GM23248 (cell line): ENCODE measurements around the gene CCT6B.

ENCODE experiments used
- EZH2 ChIP-seq: fragments of 200-600 bp; sonication (generic); IDR thresholded peaks from 2 replicates; pipeline ENCODE4 v1.6.1; 2018; ENCODE audit warnings: antibody characterized with exemption, mild to moderate bottlenecking; ENCODE audit not compliant: insufficient read depth, poor library complexity, severe bottlenecking
- EZH2phosphoT487 ChIP-seq: fragments of 200-600 bp; sonication (generic); IDR thresholded peaks from 2 replicates; pipeline ENCODE4 v1.6.1; 2018; ENCODE audit warnings: antibody characterized with exemption, moderate library complexity, mild to moderate bottlenecking, low read depth; ENCODE audit not compliant: insufficient read depth

DNA sequence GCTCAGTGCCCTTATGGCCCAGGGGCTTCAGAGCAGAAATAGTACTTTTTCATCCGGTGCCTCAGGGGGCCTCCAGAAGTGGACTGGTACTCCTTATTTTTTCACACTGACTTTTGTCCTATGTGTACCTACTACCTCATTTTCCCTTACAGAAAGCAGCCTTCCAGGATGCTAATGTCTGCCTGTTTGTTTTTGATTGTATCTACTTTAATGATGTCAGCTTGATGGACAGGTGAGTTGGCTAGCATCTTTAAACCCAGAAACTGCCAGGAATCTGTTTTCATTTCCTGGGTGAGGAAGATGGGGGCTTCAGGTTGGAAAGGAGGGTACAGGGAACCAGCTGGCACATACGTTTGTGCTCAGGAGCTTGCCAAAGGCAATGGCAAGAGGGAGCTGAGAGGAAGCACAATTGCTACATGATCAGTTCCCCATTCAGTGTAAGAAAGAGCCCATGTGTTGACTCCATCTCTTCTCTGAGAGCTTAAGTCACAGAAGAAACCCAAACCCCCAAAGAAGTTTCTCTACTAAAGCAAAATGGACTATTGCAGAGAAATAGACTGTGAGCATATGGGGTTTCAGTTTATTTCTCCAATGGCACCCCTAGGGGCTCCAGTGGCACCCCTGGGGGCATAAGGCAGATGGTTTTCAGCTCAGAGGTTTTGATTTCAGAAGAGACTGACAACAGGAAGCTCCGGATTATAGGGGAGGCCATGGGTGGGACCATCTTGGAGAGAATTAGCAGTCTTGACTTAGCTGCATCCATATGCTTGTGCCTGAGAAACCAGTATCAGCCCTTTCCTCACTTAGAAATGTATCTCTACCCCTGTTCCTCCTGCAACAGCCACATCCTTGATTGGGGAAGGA, 35.4 kb upstream of the CCT6B start:
- TF ChIP-seq EZH2 (no peak), EZH2phosphoT487 (no peak)
